Colonic mucosa (tissue), 4 donors: Measurements from ENCODE around the gene MCRS1. TPM values are rescaled to one million over a fixed set of nuclear protein-coding genes. Genes with fewer than 3 reads are reported as not detected.

Source experiments
- DNase-seq: peaks from one replicate; pipeline ENCODE4 v3.0.0-alpha.2; 2020
- H3K27ac ChIP-seq: fragments of 200-600 bp; one replicate; pipeline ENCODE4 v1.8.0; 2021
- H3K27me3 ChIP-seq: fragments of 200-600 bp; one replicate; pipeline ENCODE4 v1.8.0; 2021
- H3K36me3 ChIP-seq: fragments of 200-600 bp; one replicate; pipeline ENCODE4 v1.8.0; 2021
- H3K4me1 ChIP-seq: fragments of 200-600 bp; one replicate; pipeline ENCODE4 v1.8.0; 2021; ENCODE audit warnings: mild to moderate bottlenecking
- H3K4me3 ChIP-seq: fragments of 200-600 bp; one replicate; pipeline ENCODE4 v1.8.0; 2021
- H3K9ac ChIP-seq, 2 donors: one replicate each; pipeline ENCODE4 v1.7.0; 2013; ENCODE audit warnings: control low read depth in 2 of 2, low read depth in 2 of 2, low read length in 2 of 2
- H3K9me3 ChIP-seq: fragments of 200-600 bp; one replicate; pipeline ENCODE4 v1.8.0; 2021
- CTCF ChIP-seq: fragments of 200-600 bp; IDR thresholded peaks from one replicate; pipeline ENCODE4 v1.8.0; 2022; ENCODE audit warnings: antibody characterized with exemption, mild to moderate bottlenecking
- intact Hi-C: fragments of 100-400 bp; cut with DNase I; formaldehyde crosslinking; loops from one replicate; pipeline ENCODE4 v1.14.1; 2022
- total RNA-seq, 2 donors: library from RNA; stranded (reverse); fragmentation: NEBNext Ultra II Directional in 1 of 2; extraction: Animal tissue kit (Norgen Biotek cat#: 25700) in 1 of 2; gene quantifications; one replicate each; pipeline ENCODE4 v1.2.1, GENCODE V29; 2021
- donor health status: healthy.
- donor health status: DM: no; HTN: no; CAD: no.
- donor health status: DM: no; HTN: no; CAD: no.

Gene MCRS1
- total RNA-seq, 2 donors from 2014 or later, result 53.8 to 78.7 TPM

- DNase-seq, result no peak
- no peak for TF ChIP-seq CTCF
- no peak overlapping the region for H3K27ac ChIP-seq
- no peak overlapping the region for H3K4me3 ChIP-seq
- no peaks in the 10 kb centered on the region for H3K36me3 ChIP-seq
- no peaks in the 10 kb centered on the region for H3K9me3 ChIP-seq
- no peaks in the 10 kb centered on the region for H3K27me3 ChIP-seq
- no peak overlapping the region for H3K9ac ChIP-seq
- no peaks in the 10 kb centered on the region for H3K4me1 ChIP-seq
- intact Hi-C loops, result no loop called here
These were observed 11.4 kb downstream of the MCRS1 start for GRCh38 chr12:49556391-49557186.

DNA sequence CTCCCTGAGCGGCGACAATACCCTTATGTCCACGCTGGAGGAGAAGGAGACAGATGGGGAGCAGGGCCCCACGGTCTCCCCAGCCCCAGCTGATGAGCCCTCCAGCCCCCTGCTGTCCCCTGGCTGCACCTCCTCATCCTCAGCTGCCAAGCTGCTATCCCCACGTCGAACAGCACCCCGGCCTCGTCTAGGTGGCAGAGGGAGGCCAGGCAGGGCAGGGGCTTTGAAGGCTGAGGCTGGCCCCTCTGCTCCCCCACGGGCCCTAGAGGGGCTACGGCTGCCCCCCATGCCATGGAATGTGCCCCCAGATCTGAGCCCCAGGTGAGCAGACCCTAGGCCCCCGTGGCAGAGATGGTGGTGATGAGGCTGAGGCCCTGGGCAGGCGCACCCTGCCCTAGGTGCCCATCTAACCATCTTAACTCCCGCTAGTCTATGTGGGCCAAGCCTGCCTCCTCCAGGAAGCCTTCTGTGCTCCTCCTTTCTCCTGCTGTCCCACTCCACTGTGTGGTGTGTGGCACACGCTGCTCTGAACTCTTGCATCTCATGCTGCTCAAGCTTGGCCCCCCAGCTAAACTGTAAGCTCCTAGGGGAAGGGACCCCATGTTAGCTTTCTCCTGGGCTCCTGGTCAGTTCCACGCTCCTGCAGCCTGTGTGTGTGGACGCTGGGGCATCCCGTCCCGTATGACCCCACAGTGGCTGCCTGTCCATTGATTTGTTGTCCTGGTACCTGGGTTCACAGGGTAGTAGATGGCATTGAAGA, 12.1 kb downstream of the MCRS1 start:
- Histone ChIP-seq H3K27ac (no peak overlapping the region), H3K9ac (no peak overlapping the region), H3K4me1 (no peaks in the 10 kb centered on the region), H3K4me3 (no peak overlapping the region), H3K27me3 (no peaks in the 10 kb centered on the region), H3K36me3 (no peaks in the 10 kb centered on the region), H3K9me3 (no peaks in the 10 kb centered on the region)
- DNase-seq, result no peak
- intact Hi-C loops, result no loop called here
- TF ChIP-seq CTCF, result no peak

- no peak for TF ChIP-seq CTCF
- Histone ChIP-seq H3K4me1 (no peaks in the 10 kb centered on the region), H3K4me3 (no peak overlapping the region), H3K9ac (no peak overlapping the region), H3K36me3 (no peaks in the 10 kb centered on the region), H3K27ac (no peak overlapping the region), H3K27me3 (peaks cover 9% of the 10 kb centered on the region), H3K9me3 (no peaks in the 10 kb centered on the region)
- intact Hi-C loops, result no loop called here
- no peak for DNase-seq
These were observed 13.7 kb downstream of the MCRS1 start for GRCh38 chr12:49554266-49554665.

- intact Hi-C loops, result no loop called here
- Histone ChIP-seq H3K4me1 (no peaks in the 10 kb centered on the region), H3K27me3 (peaks cover 10% of the 10 kb centered on the region), H3K36me3 (no peaks in the 10 kb centered on the region), H3K9ac (no peak overlapping the region), H3K27ac (no peak overlapping the region), H3K4me3 (no peak overlapping the region), H3K9me3 (no peaks in the 10 kb centered on the region)
- peak; percentile 17 for TF ChIP-seq CTCF
- no peak for DNase-seq
These were observed 14.3 kb downstream of the MCRS1 start for GRCh38 chr12:49553512-49554088.

DNA sequence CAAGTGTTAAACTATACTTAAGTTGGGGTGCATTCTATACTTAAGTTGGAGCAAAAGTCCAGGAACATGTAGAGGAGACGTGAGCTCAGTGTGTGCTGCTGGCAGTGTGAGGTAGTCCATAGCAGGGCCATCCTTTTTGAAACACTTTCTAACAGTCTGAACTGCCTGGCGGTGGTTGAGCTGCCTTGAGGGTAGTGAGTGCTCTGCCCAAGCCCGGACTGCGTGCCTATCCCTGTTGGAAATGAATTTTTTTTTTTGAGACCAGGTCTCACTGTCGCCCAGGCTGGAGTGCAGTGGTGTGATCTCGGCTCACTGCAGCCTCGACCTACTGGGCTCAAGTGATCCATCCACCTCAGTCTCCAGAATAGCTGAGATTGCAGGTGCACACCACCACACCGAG, 15.0 kb downstream of the MCRS1 start:
- H3K4me1 ChIP-seq, result no peaks in the 10 kb centered on the region
- TF ChIP-seq CTCF, result no peak
- H3K9ac ChIP-seq, result no peak overlapping the region
- peaks cover 10% of the 10 kb centered on the region for H3K27me3 ChIP-seq
- H3K4me3 ChIP-seq, result no peak overlapping the region
- no peak for DNase-seq
- intact Hi-C loops, result no loop called here
- H3K9me3 ChIP-seq, result no peaks in the 10 kb centered on the region
- no peak overlapping the region for H3K27ac ChIP-seq
- no peaks in the 10 kb centered on the region for H3K36me3 ChIP-seq
